ENCODE measurements around the gene IRF2.

IRF2 gene

DNA sequence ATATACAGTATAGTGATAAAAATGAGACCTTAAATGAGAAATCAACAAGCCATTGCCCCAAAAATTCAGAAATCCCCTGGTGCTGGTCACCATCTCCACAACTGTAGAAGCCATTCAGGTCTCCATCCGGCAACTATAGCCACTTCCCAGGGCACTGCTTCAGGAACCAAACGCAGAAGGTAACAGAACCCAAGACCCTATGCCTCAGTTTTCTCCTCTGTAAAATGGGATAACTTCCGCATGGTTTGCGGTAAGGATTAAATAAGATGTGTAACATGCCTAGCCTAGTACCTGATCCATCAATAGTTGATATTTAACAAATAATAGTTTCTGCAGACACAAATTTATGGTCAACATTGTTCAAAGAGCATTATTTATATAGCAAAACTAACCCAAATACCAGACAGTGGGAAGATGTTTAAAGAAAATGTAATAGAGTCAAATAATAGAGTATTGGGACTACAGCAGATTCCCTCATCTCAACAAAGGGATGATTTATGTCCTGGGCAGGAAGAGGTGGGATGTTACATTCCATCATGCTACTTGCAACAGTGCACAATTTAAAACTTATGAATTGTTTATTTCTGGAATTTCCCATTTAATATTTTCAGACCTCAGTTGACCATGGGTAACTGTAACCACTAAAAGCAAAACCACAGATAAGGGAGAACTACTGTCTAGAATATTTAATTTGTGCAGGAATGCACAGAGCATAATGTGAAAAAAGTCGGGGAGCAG lies 30.0 kb downstream of the IRF2 start:
- Histone ChIP-seq H3K9me3 (no peaks in the 10 kb centered on the region), H3K4me1 (ENCODE audit: control insufficient read depth in 1 of 2, insufficient read depth in 1 of 2, low read depth in 1 of 2, low read length in 1 of 2) (peaks cover 55 to 64% of the 10 kb centered on the region in 2 experiments), H3K27ac (peak overlapping the region; percentile 86), H3K4me3 (ENCODE audit: low read depth in 1 of 2, low read length in 1 of 2) (no peak overlapping the region), H3K27me3 (no peaks in the 10 kb centered on the region), H3K36me3 (peaks cover 6% of the 10 kb centered on the region)
- TF ChIP-seq, protein P1, sequence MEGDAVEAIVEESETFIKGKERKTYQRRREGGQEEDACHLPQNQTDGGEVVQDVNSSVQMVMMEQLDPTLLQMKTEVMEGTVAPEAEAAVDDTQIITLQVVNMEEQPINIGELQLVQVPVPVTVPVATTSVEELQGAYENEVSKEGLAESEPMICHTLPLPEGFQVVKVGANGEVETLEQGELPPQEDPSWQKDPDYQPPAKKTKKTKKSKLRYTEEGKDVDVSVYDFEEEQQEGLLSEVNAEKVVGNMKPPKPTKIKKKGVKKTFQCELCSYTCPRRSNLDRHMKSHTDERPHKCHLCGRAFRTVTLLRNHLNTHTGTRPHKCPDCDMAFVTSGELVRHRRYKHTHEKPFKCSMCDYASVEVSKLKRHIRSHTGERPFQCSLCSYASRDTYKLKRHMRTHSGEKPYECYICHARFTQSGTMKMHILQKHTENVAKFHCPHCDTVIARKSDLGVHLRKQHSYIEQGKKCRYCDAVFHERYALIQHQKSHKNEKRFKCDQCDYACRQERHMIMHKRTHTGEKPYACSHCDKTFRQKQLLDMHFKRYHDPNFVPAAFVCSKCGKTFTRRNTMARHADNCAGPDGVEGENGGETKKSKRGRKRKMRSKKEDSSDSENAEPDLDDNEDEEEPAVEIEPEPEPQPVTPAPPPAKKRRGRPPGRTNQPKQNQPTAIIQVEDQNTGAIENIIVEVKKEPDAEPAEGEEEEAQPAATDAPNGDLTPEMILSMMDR (IDR thresholded peaks at IDR 0.05), result no peak

DNA sequence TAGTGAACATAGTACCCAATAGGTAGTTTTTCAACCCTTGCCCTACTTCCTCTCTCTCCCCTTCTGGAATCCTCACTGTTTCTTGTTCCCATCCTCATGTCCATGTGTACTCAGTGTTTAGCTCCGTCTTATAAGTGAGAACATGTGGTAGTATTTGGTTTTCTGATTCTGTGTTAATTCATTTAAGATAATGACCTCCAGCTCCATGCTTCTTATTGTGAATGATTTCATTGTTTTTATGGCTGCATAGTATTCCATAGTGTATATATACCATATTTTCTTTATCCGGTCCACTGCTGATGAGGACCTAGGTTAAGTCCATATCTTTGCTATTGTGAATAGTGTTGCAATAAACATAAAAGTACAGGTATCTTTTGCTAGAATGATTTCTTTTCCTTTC lies 31.0 kb downstream of the IRF2 start:
- Histone ChIP-seq H3K4me1 (ENCODE audit: control insufficient read depth in 1 of 2, insufficient read depth in 1 of 2, low read depth in 1 of 2, low read length in 1 of 2) (peaks cover 51 to 60% of the 10 kb centered on the region in 2 experiments), H3K27me3 (no peaks in the 10 kb centered on the region), H3K9me3 (no peaks in the 10 kb centered on the region), H3K4me3 (ENCODE audit: low read depth in 1 of 2, low read length in 1 of 2) (no peak overlapping the region), H3K27ac (peak overlapping the region; percentile 86), H3K36me3 (peaks cover 6% of the 10 kb centered on the region)
- TF ChIP-seq, protein P1 (IDR thresholded peaks at IDR 0.05), result no peak

DNA sequence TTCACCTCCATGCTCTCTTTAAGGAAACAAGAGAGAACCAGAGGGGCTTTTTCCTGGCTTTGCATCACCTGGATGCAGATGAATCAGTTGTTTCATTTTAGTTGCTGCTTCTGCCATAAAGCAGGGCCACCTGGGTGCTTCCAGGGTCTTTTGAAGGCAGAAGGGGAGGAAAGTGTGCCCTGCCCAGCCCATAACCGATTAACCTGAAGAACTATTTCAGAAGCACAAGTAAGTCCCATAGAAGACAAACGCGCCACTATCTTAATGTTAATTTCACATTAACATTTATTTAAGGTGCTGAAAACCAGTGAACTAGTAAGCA lies 32.1 kb downstream of the IRF2 start:
- Histone ChIP-seq H3K4me3 (ENCODE audit: low read depth in 1 of 2, low read length in 1 of 2) (no peak overlapping the region), H3K27me3 (no peaks in the 10 kb centered on the region), H3K27ac (no peak overlapping the region), H3K36me3 (peaks cover 6% of the 10 kb centered on the region), H3K9me3 (no peaks in the 10 kb centered on the region), H3K4me1 (ENCODE audit: control insufficient read depth in 1 of 2, insufficient read depth in 1 of 2, low read depth in 1 of 2, low read length in 1 of 2) (peaks cover 51 to 59% of the 10 kb centered on the region in 2 experiments)
- TF ChIP-seq, protein P1 (IDR thresholded peaks at IDR 0.05), result no peak

DNA sequence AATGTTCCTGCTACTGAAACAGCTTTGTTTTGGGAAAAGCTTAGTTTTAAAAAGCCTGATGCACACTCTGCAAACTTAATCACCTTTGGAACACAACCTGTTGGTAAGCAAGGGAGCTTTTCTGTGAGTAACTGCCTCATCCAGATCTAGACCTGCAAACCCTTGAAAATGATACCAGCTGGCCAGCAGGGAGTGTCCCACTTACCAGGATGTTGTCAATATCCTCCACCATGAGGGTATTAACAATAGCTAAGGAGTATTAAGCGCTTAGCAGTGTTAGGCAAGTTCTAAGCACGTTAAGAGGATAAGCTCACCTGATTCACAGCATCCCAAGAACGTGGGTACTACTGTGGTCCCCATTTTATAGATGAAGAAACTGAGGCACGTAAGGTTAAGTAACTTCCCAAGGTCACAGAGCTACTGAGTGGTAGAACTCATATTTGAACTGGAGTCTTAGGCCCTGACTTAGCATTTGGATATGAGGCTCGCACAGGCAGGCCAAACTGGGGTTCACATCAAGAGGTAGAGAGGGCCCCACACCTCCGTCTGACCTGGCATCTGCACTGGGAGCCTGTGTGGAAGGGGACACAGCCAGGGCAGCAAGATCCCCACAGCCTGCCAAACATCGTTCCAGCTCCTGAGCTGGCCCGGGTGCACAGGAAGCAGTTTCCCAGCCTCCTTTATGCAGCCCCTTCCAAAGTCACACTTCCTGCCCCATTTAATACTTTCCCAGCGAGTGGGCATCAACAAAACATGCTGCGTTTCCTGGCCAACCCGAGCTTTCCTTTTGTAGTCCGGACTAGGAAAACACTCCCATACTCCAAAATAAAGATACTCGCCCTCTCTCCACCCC lies 32.7 kb downstream of the IRF2 start:
- Histone ChIP-seq H3K9me3 (no peaks in the 10 kb centered on the region), H3K4me3 (ENCODE audit: low read depth in 1 of 2, low read length in 1 of 2) (no peak overlapping the region), H3K27ac (peak overlapping the region; percentile 25), H3K36me3 (peaks cover 6% of the 10 kb centered on the region), H3K4me1 (ENCODE audit: control insufficient read depth in 1 of 2, insufficient read depth in 1 of 2, low read depth in 1 of 2, low read length in 1 of 2) (peaks cover 51 to 59% of the 10 kb centered on the region in 2 experiments), H3K27me3 (no peaks in the 10 kb centered on the region)
- TF ChIP-seq, protein P1 (IDR thresholded peaks at IDR 0.05), result no peak

DNA sequence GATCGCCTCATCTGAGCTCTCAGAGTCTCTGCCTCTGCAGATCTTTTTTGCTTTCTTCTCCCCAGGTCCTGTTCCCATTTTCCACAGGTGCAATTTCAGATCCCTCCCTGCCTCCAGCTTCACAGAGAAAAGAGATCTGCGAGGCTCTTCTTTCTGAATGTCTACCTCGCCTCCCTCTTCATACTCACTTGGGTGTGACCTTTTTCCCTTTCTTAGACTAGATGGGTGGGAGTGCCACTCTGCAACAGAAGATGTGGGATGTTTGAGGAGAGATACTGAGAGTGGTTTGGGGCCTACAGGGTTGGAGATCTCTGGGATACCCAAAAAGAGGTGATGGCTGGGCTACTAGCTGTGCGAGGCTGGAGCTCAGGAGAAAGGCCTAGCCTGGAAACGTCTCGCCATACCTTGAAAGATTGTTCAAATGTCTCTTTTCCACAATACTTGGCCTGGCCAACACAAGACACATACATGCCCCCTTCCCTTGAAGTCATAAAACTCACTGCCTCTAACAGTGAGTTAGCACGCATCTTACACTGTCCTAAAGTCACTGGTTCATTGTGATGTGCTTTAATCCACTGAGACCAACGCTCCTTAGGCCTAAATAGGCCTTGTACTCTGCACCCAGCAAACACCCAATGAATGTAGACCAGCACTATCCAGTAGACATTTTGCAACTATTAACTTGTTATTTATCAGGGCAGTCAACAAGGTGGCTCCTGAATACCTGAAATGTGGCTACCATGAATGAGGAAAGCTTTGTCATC lies 33.6 kb downstream of the IRF2 start:
- H3K4me1 ChIP-seq (ENCODE audit: control insufficient read depth in 1 of 2, insufficient read depth in 1 of 2, low read depth in 1 of 2, low read length in 1 of 2), result peaks cover 47 to 57% of the 10 kb centered on the region in 2 experiments
- H3K4me3 ChIP-seq (ENCODE audit: low read depth in 1 of 2, low read length in 1 of 2), result no peak overlapping the region
- H3K9me3 ChIP-seq, result no peaks in the 10 kb centered on the region
- H3K36me3 ChIP-seq, result peaks cover 6% of the 10 kb centered on the region
- no peaks in the 10 kb centered on the region for H3K27me3 ChIP-seq
- TF ChIP-seq, protein P1 (IDR thresholded peaks at IDR 0.05), result no peak
- peak overlapping the region; percentile 25 for H3K27ac ChIP-seq

Measured in neutrophil (primary cell).